Heart left ventricle (tissue), 16 donors: Measurements from ENCODE around the gene TMEM43. TPM values are rescaled to one million over a fixed set of nuclear protein-coding genes. Genes with fewer than 3 reads are reported as not detected.
A peak's percentile ranks its signal among the peaks of the same experiment; 100 is the strongest.

Experiments
- ATAC-seq, 4 donors: fragments of 200-7000 bp; cut with Tn5 transposase; one replicate each; pipeline ENCODE4 v1.9.1; 2020 to 2022; ENCODE audit warnings: moderate library complexity in 4 of 4, mild to moderate bottlenecking in 3 of 4, moderate number of reproducible peaks in 1 of 4
- DNase-seq, 5 donors: peaks; one replicate each; pipeline ENCODE4 v3.0.0-alpha.2; 2020
- H3K27ac ChIP-seq, 12 donors: fragments of 200-600 bp; sonication (generic) in 4 of 12; one replicate each; pipeline versions ENCODE4 v1.5.0 to v1.8.0; 2016 to 2022; ENCODE audit warnings: mild to moderate bottlenecking in 2 of 12
- H3K27me3 ChIP-seq, 9 donors: fragments of 200-600 bp; sonication (generic) in 2 of 9; one replicate each; pipeline versions ENCODE4 v1.5.1 to v1.8.0; 2016 to 2022; ENCODE audit warnings: mild to moderate bottlenecking in 3 of 9
- H3K36me3 ChIP-seq, 9 donors: fragments of 200-600 bp; sonication (generic) in 2 of 9; one replicate each; pipeline versions ENCODE4 v1.5.0 to v1.8.0; 2018 to 2022; ENCODE audit warnings: mild to moderate bottlenecking in 2 of 9
- H3K4me1 ChIP-seq, 12 donors: fragments of 200-600 bp; sonication (generic) in 4 of 12; one replicate each; pipeline versions ENCODE4 v1.5.0 to v1.8.0; 2016 to 2022; ENCODE audit warnings: mild to moderate bottlenecking in 3 of 12
- H3K4me3 ChIP-seq, 12 donors: fragments of 200-600 bp; sonication (generic) in 4 of 12; one replicate each; pipeline versions ENCODE4 v1.5.0 to v1.8.0; 2017 to 2022; ENCODE audit warnings: mild to moderate bottlenecking in 9 of 12, moderate library complexity in 4 of 12
- H3K9me3 ChIP-seq, 12 donors: fragments of 200-600 bp; sonication (generic) in 4 of 12; one replicate each; pipeline versions ENCODE4 v1.5.0 to v1.8.0; 2016 to 2022; ENCODE audit warnings: mild to moderate bottlenecking in 1 of 12
- POLR2A ChIP-seq, 2 donors: fragments of 450-650 bp; IDR thresholded peaks; one replicate each; pipeline ENCODE4 v1.6.1; 2017; ENCODE audit warnings: antibody characterized with exemption in 2 of 2, mild to moderate bottlenecking in 2 of 2, moderate library complexity in 2 of 2
- WGBS, 4 donors: extraction: QIAGEN DNeasy Blood & Tissue Kit in 2 of 4; methylation state at CpG; one replicate each; pipeline versions ENCODE4 v1.1.5 to v1.1.7; 2013 to 2018; 5-methylcytosine and 5-hydroxymethylcytosine counted together
- intact Hi-C, 10 donors: fragments of 100-400 bp; cut with DNase I; formaldehyde crosslinking; loops; one replicate each; pipeline versions ENCODE4 v1.11.1 to v1.14.2; 2022
- polyA plus RNA-seq, 2 donors: library from polyadenylated mRNA; stranded (reverse); fragments of 200-250 nt; gene quantifications; one replicate each; pipeline ENCODE4 v1.2.3, GENCODE V29; 2013
- total RNA-seq, 9 donors: library from RNA; depleted of rRNA in 2 of 9; stranded (reverse); fragments of >200 nt in 2 of 9; fragmentation: NEBNext Ultra II Directional in 3 of 9; extraction: Animal tissue kit (Norgen Biotek cat#: 25700) in 3 of 9; gene quantifications; one replicate each; pipeline versions ENCODE4 v1.1.0 to v1.2.4, GENCODE V29; 2016 to 2023
- TF ChIP-seq, protein P1 (sequence below), 12 donors: fragments of 200-600 bp; sonication (generic) in 4 of 12; IDR thresholded peaks; one replicate each; pipeline versions ENCODE4 v1.5.0 to v1.8.0; 2018 to 2022; ENCODE audit warnings: antibody characterized with exemption in 12 of 12, mild to moderate bottlenecking in 5 of 12
- donor health status: ischemic (EF 13 %, LVEDD 7.1; RV severe dilation, severe dysfunction).
- donor health status: healthy with polysubstance abuse.
- donor health status: DM: no; HTN: yes; CAD: no.
- donor health status: DM: no; HTN: no; CAD: no.
- donor health status: ischemic (EF 25% LVEDD 6.9; RV normal size, moderate dysfunction).
- donor health status: ischemic (EF 25% LVEDD 5.7; RV mildly dilated, moderate dysfunction).
- donor health status: healthy.
- donor health status: DM: yes; HTN: yes; CAD: no.
- donor health status: ischemic (EF 35%, LVEDD 5.7; RV mildly dilated, moderate dysfunction).
- donor health status: nonischemic (EF 11% LVEDD 7.7; RV severe dilation, severe dysfunction).
- donor health status: DM: yes; HTN: yes; CAD: no.
- donor health status: PGD.
- donor health status: ischemic (EF 29% LVEDD 5.4; RV normal size, mild dysfunction).
- donor health status: nonischemic (EF 23%, LVEDD 6.1; RV moderate dilation, normal function).

TMEM43 gene
- total and polyA plus RNA-seq, 11 donors: 26.1 to 150 (median 46.0) TPM

DNA sequence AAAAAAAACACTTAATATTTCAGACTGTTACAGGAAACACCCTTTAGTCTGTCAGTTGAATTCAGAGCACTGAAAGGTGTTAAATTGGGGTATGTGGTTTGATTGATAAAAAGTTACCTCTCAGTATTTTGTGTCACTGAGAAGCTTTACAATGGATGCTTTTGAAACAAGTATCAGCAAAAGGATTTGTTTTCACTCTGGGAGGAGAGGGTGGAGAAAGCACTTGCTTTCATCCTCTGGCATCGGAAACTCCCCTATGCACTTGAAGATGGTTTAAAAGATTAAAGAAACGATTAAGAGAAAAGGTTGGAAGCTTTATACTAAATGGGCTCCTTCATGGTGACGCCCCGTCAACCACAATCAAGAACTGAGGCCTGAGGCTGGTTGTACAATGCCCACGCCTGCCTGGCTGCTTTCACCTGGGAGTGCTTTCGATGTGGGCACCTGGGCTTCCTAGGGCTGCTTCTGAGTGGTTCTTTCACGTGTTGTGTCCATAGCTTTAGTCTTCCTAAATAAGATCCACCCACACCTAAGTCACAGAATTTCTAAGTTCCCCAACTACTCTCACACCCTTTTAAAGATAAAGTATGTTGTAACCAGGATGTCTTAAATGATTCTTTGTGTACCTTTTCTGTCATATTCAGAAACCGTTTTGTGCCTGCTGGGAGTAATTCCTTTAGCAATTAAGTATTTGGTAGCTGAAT lies 17.9 kb downstream of the TMEM43 start:
- peak overlapping the region in 10 of 12 donors; percentile 13 to 91 (median 81) for H3K27ac ChIP-seq
- H3K9me3 ChIP-seq: no peaks in the 10 kb centered on the region
- no peak for TF ChIP-seq POLR2A (IDR thresholded peaks at IDR 0.05)
- TF ChIP-seq, protein P1, sequence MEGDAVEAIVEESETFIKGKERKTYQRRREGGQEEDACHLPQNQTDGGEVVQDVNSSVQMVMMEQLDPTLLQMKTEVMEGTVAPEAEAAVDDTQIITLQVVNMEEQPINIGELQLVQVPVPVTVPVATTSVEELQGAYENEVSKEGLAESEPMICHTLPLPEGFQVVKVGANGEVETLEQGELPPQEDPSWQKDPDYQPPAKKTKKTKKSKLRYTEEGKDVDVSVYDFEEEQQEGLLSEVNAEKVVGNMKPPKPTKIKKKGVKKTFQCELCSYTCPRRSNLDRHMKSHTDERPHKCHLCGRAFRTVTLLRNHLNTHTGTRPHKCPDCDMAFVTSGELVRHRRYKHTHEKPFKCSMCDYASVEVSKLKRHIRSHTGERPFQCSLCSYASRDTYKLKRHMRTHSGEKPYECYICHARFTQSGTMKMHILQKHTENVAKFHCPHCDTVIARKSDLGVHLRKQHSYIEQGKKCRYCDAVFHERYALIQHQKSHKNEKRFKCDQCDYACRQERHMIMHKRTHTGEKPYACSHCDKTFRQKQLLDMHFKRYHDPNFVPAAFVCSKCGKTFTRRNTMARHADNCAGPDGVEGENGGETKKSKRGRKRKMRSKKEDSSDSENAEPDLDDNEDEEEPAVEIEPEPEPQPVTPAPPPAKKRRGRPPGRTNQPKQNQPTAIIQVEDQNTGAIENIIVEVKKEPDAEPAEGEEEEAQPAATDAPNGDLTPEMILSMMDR (IDR thresholded peaks at IDR 0.05): no peak
- ATAC-seq (no peak), DNase-seq (no peak)
- intact Hi-C loops: loop anchor here in 1 of 10 donors (10.0 kb wide), 1 partner anchor 488 kb away; no protein-coding TSS in a partner anchor
- H3K4me3 ChIP-seq: no peak overlapping the region
- H3K27me3 ChIP-seq: no peaks in the 10 kb centered on the region
- 81 to 88% (median 83%) methylated on average over 8 of the region's 8 CpGs for WGBS, 4 donors
- peaks cover 0 to 79% (median 60%) of the 10 kb centered on the region in 9 donors for H3K36me3 ChIP-seq
- peaks cover 0 to 70% (median 36%) of the 10 kb centered on the region in 12 donors for H3K4me1 ChIP-seq

DNA sequence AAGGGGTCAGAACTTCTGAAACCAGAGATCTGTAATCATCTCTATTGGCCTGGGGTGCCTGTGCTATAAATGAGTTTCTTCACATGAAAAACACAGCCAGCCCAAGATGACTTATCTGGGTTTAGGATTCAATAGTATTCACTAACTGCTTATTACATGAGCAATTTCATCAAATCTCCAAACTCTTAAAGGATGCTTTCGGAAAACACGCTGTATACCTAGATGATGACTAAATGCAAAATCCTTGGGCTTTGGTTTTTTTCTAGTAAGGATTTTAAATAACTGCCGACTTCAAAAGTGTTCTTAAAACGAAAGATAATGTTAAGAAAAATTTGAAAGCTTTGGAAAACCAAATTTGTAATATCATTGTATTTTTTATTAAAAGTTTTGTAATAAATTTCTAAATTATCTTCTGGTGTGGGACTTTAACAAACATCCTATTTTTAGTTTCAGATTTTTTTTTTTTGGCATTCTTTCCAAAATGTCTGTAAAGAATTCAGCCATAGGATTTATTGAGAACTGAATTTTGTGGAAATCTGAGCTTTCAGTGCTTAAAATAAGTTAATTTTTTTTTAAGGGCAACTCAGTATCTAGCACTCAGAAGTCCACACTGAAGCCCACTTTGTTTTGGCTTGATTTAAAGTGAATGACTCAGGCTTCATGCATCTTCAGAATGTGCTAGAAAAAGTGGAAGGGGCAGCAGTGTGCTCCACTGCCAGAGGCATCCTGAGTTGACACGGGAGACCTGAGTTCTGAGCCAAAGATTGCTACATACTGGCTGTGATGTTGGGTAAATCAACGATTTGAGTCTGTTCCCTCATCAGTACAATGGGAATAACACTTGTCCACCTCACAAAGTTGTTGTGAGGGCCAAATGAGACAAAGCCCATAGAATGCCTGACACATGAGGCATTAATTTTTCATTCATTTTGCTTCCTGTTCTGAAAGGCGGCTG lies 18.7 kb downstream of the TMEM43 start:
- peaks cover 0 to 74% (median 36%) of the 10 kb centered on the region in 12 donors for H3K4me1 ChIP-seq
- H3K4me3 ChIP-seq: peak overlapping the region in 4 of 12 donors; percentile 4 to 40 (median 34)
- no peak for DNase-seq
- H3K9me3 ChIP-seq: no peaks in the 10 kb centered on the region
- H3K36me3 ChIP-seq: peaks cover 0 to 79% (median 60%) of the 10 kb centered on the region in 9 donors
- 54 to 64% (median 59%) methylated on average over 7 of the region's 7 CpGs for WGBS, 4 donors
- intact Hi-C loops: loop anchor here in 3 of 10 donors (1.0 to 10.0 kb wide), 5 partner anchors 18 to 489 kb away; partner anchors contain the start of genes CHCHD4 (in 2 of the 3), TMEM43 (in 2 of the 3), LSM3 (in 1 of the 3) and XPC (in 1 of the 3)
- ATAC-seq: peak in 3 of 4 donors; percentile 28 to 55 (median 39)
- H3K27me3 ChIP-seq: no peaks in the 10 kb centered on the region
- peak overlapping the region; percentile 34 to 91 (median 81) for H3K27ac ChIP-seq
- TF ChIP-seq POLR2A (IDR thresholded peaks at IDR 0.05): peak in 1 of 2 donors; percentile 23
- TF ChIP-seq, protein P1 (IDR thresholded peaks at IDR 0.05): no peak

DNA sequence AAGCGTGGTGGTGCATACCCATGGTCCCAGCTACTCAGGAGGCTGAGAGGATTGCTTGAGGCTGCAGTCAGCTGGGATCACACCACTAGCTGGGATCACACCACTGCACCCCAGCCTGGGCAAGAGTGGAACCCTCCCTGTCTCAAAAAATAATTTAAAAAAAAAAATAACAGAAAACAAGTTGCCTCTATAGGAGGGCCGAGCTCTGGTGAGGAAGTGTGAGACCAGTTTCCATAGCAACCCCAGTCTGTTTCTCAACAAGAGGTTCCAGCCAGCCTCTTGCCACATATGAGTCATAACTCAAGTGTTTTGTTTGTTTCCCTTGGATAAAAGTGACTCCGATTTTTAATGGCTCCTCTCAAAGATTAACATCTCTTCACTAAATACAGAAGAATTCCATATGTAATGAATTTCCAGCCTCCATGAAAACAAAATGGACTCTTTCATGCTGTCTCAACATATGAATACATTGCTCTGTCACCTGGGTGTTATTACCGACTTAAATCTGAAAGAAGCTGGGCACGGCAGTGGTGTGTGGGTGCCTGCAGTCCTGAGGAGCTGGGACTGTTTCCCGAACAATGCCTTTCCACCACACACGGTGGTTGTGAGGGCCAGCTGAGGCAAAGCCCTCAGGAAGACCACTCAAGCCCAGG lies 19.7 kb downstream of the TMEM43 start:
- intact Hi-C loops: loop anchor here in 3 of 10 donors (1.0 to 10.0 kb wide), 5 partner anchors 19 to 490 kb away; partner anchors contain the start of genes CHCHD4 (in 2 of the 3), TMEM43 (in 2 of the 3), LSM3 (in 1 of the 3) and XPC (in 1 of the 3)
- Histone ChIP-seq H3K4me3 (peak overlapping the region in 8 of 12 donors; percentile 10 to 40 (median 32)), H3K36me3 (peaks cover 0 to 76% (median 52%) of the 10 kb centered on the region in 9 donors), H3K4me1 (peaks cover 0 to 74% (median 36%) of the 10 kb centered on the region in 12 donors), H3K9me3 (no peaks in the 10 kb centered on the region), H3K27me3 (no peaks in the 10 kb centered on the region), H3K27ac (peak overlapping the region; percentile 34 to 91 (median 81))
- TF ChIP-seq POLR2A (IDR thresholded peaks at IDR 0.05): no peak
- TF ChIP-seq, protein P1 (IDR thresholded peaks at IDR 0.05): no peak
- ATAC-seq (peak; percentile 65 to 89 (median 80)), DNase-seq (peak in 4 of 5 donors; percentile 61 to 80 (median 74))
- 9 to 19% (median 13%) methylated on average over 7 of the region's 7 CpGs for WGBS, 4 donors
